Adrenal gland (tissue), 12 donors: ENCODE data around the gene REXO5. TPM values are rescaled to one million over a fixed set of nuclear protein-coding genes. Genes with fewer than 3 reads are reported as not detected.

ENCODE experiments used
- DNase-seq, 7 donors: peaks; one replicate each; pipeline ENCODE4 v3.0.0-alpha.2; 2019 to 2020
- H3K27ac ChIP-seq, 5 donors: fragments of 200-600 bp; sonication (generic) in 4 of 5; 1 replicate in 3 of 5; 2 replicates in 2 of 5; pipeline versions ENCODE4 v1.5.1 to v1.8.0; 2016 to 2020; ENCODE audit warnings: mild to moderate bottlenecking in 1 of 5
- H3K27me3 ChIP-seq: fragments of 200-600 bp; 2 replicates; pipeline ENCODE4 v1.8.0; 2021
- H3K36me3 ChIP-seq, 2 donors: fragments of 200-600 bp; replicated peaks in 1 of 2; 1 replicate in 1 of 2; 2 replicates in 1 of 2; pipeline versions ENCODE4 v1.5.1 to v1.8.0; 2018 to 2022
- H3K4me1 ChIP-seq, 2 donors: fragments of 200-600 bp; replicated peaks in 1 of 2; 1 replicate in 1 of 2; 2 replicates in 1 of 2; pipeline versions ENCODE4 v1.5.1 to v1.8.0; 2018 to 2021
- H3K4me3 ChIP-seq, 4 donors: fragments of 200-600 bp; sonication (generic) in 3 of 4; one replicate each; pipeline ENCODE4 v1.5.1; 2016 to 2018
- H3K9me3 ChIP-seq, 3 donors: fragments of 200-600 bp; sonication (generic) in 1 of 3; replicated peaks in 1 of 3; 1 replicate in 2 of 3; 2 replicates in 1 of 3; pipeline versions ENCODE4 v1.5.1 to v1.8.0; 2016 to 2021
- CTCF ChIP-seq, 6 experiments: fragments of 450-650 bp in 4 of 6; fragments of 200-600 bp in 2 of 6; sonication (generic) in 1 of 6; IDR thresholded peaks; 1 replicate in 5 of 6; 2 replicates in 1 of 6; pipeline versions ENCODE4 v1.5.1 to v1.8.0; 2016 to 2021; ENCODE audit warnings: antibody characterized with exemption in 6 of 6, mild to moderate bottlenecking in 2 of 6, moderate library complexity in 1 of 6
- POLR2A ChIP-seq, 2 donors: fragments of 450-650 bp; IDR thresholded peaks; one replicate each; pipeline ENCODE4 v1.6.1; 2017; ENCODE audit warnings: antibody characterized with exemption in 2 of 2, mild to moderate bottlenecking in 2 of 2, moderate library complexity in 1 of 2
- WGBS, 4 donors: extraction: QIAGEN DNeasy Blood & Tissue Kit in 2 of 4; methylation state at CpG; one replicate each; pipeline versions ENCODE4 v1.1.5 to v1.1.7; 2013 to 2017; 5-methylcytosine and 5-hydroxymethylcytosine counted together
- intact Hi-C, 2 donors: fragments of 100-400 bp; cut with DNase I; formaldehyde crosslinking; loops; one replicate each; pipeline versions ENCODE4 v1.14.1 to v1.15.0; 2022 to 2023
- polyA plus RNA-seq, 3 donors: library from polyadenylated mRNA; stranded (reverse); fragments of 200-250 nt in 2 of 3; fragments of 350-450 nt in 1 of 3; fragmentation: Illumina TruSeq in 1 of 3; extraction: RNeasy Lipid Tissue Mini Kit (QIAGEN cat#74804) in 1 of 3; gene quantifications; one replicate each; pipeline ENCODE4 v1.2.3, GENCODE V29; 2013 to 2014
- total RNA-seq, 9 donors: library from RNA; depleted of rRNA in 4 of 9; stranded (reverse); fragments of >200 nt in 4 of 9; fragments of 120-200 nt in 1 of 9; fragmentation: NEBNext Ultra II Directional in 1 of 9; extraction: Animal tissue kit (Norgen Biotek cat#: 25700) in 1 of 9; gene quantifications; one replicate each; pipeline versions ENCODE4 v1.1.0 to v1.2.4, GENCODE V29; 2013 to 2023
- donor health status: healthy with polysubstance abuse.
- donor health status: Bipolar disorder and iron deficiency.
- donor health status: DM: yes; HTN: yes; CAD: no.
- donor health status: DM: no; HTN: no; CAD: no.
- donor health status: DM: no; HTN: no; CAD: no.
- donor health status: DM: yes; HTN: yes; CAD: no.

The REXO5 gene
- total and polyA plus RNA-seq, 12 donors, result 0.78 to 10.1 (median 3.5) TPM

- intact Hi-C loops, result no loop called here
- no peak for DNase-seq
- no peaks in the 10 kb centered on the region for H3K27me3 ChIP-seq
- H3K27ac ChIP-seq, result peak overlapping the region in 2 of 5 donors; percentile 77 to 85
- 39 to 88% (median 62%) methylated on average over 2 of the region's 2 CpGs for WGBS, 4 donors
- no peaks in the 10 kb centered on the region for H3K9me3 ChIP-seq
- H3K4me3 ChIP-seq, result no peak overlapping the region
- peaks cover 44 to 62% of the 10 kb centered on the region in 2 donors for H3K4me1 ChIP-seq
- TF ChIP-seq POLR2A (IDR thresholded peaks at IDR 0.05) (no peak), CTCF (IDR thresholded peaks at IDR 0.05) (no peak)
- H3K36me3 ChIP-seq, result no peaks in the 10 kb centered on the region
Observed at GRCh38 chr16:20871258-20871657, 64.9 kb downstream of the REXO5 start.

- no peaks in the 10 kb centered on the region for H3K27me3 ChIP-seq
- TF ChIP-seq POLR2A (IDR thresholded peaks at IDR 0.05) (no peak), CTCF (IDR thresholded peaks at IDR 0.05) (no peak)
- no peaks in the 10 kb centered on the region for H3K36me3 ChIP-seq
- DNase-seq, result no peak
- peak overlapping the region in 1 of 5 donors; percentile 32 for H3K27ac ChIP-seq
- no peaks in the 10 kb centered on the region for H3K9me3 ChIP-seq
- H3K4me3 ChIP-seq, result no peak overlapping the region
- 72 to 75% (median 74%) methylated on average over 9 of the region's 9 CpGs for WGBS, 4 donors
- intact Hi-C loops, result no loop called here
- peaks cover 35 to 53% of the 10 kb centered on the region in 2 donors for H3K4me1 ChIP-seq
Observed at GRCh38 chr16:20871941-20872815, 65.9 kb downstream of the REXO5 start.

- Histone ChIP-seq H3K4me3 (no peak overlapping the region), H3K36me3 (no peaks in the 10 kb centered on the region), H3K27me3 (no peaks in the 10 kb centered on the region), H3K27ac (peak overlapping the region in 1 of 5 donors; percentile 9), H3K9me3 (no peaks in the 10 kb centered on the region), H3K4me1 (peaks cover 32 to 53% of the 10 kb centered on the region in 2 donors)
- WGBS, 4 donors, result 88 to 96% (median 91%) methylated on average over 3 of the region's 3 CpGs
- TF ChIP-seq CTCF (IDR thresholded peaks at IDR 0.05), result no peak
- TF ChIP-seq POLR2A (IDR thresholded peaks at IDR 0.05), result no peak
- intact Hi-C loops, result no loop called here
- no peak for DNase-seq
Observed at GRCh38 chr16:20873331-20873730, 67.0 kb downstream of the REXO5 start.

- TF ChIP-seq POLR2A (IDR thresholded peaks at IDR 0.05), result no peak
- no peak for TF ChIP-seq CTCF (IDR thresholded peaks at IDR 0.05)
- 89 to 92% (median 91%) methylated on average over 4 of the region's 4 CpGs for WGBS, 4 donors
- DNase-seq, result no peak
- Histone ChIP-seq H3K27ac (no peak overlapping the region), H3K4me1 (peaks cover 33 to 53% of the 10 kb centered on the region in 2 donors), H3K27me3 (no peaks in the 10 kb centered on the region), H3K4me3 (no peak overlapping the region), H3K9me3 (no peaks in the 10 kb centered on the region), H3K36me3 (no peaks in the 10 kb centered on the region)
- intact Hi-C loops, result no loop called here
Observed at GRCh38 chr16:20874088-20874581, 67.8 kb downstream of the REXO5 start.
